22Rv1 (cell line): ENCODE measurements around the gene LIG1.

Experiments
- H3K27ac ChIP-seq: fragments of 450-650 bp; 2 replicates; pipeline ENCODE4 v1.5.1; 2017
- CTCF ChIP-seq: fragments of 450-650 bp; IDR thresholded peaks from 2 replicates; pipeline ENCODE4 v1.5.1; 2017; ENCODE audit warnings: mild to moderate bottlenecking
- ZFX ChIP-seq: fragments of 450-650 bp; IDR thresholded peaks from 2 replicates; pipeline ENCODE4 v1.6.1; 2017; ENCODE audit warnings: antibody characterized with exemption, borderline replicate concordance

LIG1 gene

GRCh38 chr19:48176226-48176625 lies 6.1 kb upstream of the LIG1 start:
- no peak for TF ChIP-seq ZFX
- no peak for TF ChIP-seq CTCF

GRCh38 chr19:48175578-48175977 lies 5.4 kb upstream of the LIG1 start:
- no peak for TF ChIP-seq ZFX
- TF ChIP-seq CTCF, result no peak
- no peak overlapping the region for H3K27ac ChIP-seq

More at GRCh38 chr19:48176226-48176625, 6.1 kb upstream of the LIG1 start:
- no peak overlapping the region for H3K27ac ChIP-seq

GRCh38 chr19:48174445-48175030 lies 4.4 kb upstream of the LIG1 start:
- no peak for TF ChIP-seq CTCF
- TF ChIP-seq ZFX, result no peak
- H3K27ac ChIP-seq, result no peak overlapping the region

DNA sequence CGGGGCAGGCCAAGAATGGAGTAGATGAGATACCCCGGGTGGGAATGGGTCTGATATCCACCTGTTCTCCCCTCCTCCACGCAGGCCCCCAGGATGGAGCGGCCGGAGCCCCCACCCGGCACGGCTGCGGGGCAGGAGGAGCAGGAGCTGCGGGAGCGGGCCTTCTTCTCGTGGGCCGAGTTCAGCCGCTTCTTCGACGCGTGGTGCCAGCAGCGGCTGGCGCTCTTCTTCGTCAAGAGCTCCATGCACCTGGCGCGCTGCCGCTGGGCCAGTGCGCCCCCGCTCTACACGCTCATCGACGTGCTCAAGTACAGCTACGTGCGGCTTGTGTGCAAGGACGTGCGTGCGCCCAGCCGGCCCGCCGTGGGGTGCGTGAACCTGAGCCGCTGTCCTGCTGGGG lies 1.6 kb upstream of the LIG1 start:
- no peak overlapping the region for H3K27ac ChIP-seq
- TF ChIP-seq ZFX (no peak), CTCF (no peak)

GRCh38 chr19:48170817-48171347 lies 738 bp upstream of the LIG1 start:
- H3K27ac ChIP-seq, result peak overlapping the region; percentile 92
- TF ChIP-seq ZFX (no peak), CTCF (no peak)

GRCh38 chr19:48169578-48169938 lies 586 bp downstream of the LIG1 start:
- H3K27ac ChIP-seq, result peak overlapping the region; percentile 92
- TF ChIP-seq CTCF (no peak), ZFX (no peak)

DNA sequence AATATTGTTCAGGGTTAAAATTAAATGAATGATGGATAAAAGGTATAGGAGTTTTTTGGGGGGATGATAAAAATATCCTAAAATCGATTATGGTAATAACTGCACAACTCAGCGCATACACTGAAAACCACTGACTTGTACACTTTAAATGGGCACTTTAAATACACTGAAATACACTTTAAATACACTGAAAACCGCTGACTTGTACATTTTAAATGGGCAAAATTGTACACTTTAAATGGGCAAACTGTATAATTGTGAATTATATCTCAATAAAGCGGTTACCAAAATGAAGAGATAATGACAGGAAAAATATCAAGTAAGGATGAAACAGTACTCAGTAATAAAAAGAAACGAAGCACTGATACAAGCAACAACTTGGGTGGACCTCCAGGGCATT lies 1.5 kb downstream of the LIG1 start:
- TF ChIP-seq ZFX, result no peak
- TF ChIP-seq CTCF, result no peak
- no peak overlapping the region for H3K27ac ChIP-seq
